Activated T-helper 17 cell treated with anti-CD3 and anti-CD28 coated beads, Interleukin-2, amount 50 U/mL, for 72 hours (primary cell): ENCODE data around the gene TMCC1. TPM values are rescaled to one million over a fixed set of nuclear protein-coding genes. Genes with fewer than 3 reads are reported as not detected.
"Not testable (repeated sequence)": the region's sequence is repeated elsewhere in the genome, so short reads cannot be mapped to it uniquely, and the experiment has no call there.

Source experiments
- ATAC-seq: fragments of 150-1000 bp; cut with Tn5 transposase; replicated peaks from 2 replicates; pipeline ENCODE4 v1.10.0; 2021; ENCODE audit warnings: mild to moderate bottlenecking, moderate library complexity
- H3K27ac Mint-ChIP-seq: one replicate; pipeline ENCODE4 v1.8.0; 2022; ENCODE audit warnings: mixed read lengths
- H3K27me3 Mint-ChIP-seq: one replicate; pipeline ENCODE4 v1.8.0; 2022; ENCODE audit warnings: mixed read lengths
- H3K36me3 Mint-ChIP-seq: one replicate; pipeline ENCODE4 v1.8.0; 2022; ENCODE audit warnings: low read depth, mild to moderate bottlenecking, mixed read lengths
- H3K4me1 Mint-ChIP-seq: one replicate; pipeline ENCODE4 v1.8.0; 2022; ENCODE audit warnings: mixed read lengths
- H3K4me3 Mint-ChIP-seq: one replicate; pipeline ENCODE4 v1.8.0; 2022; ENCODE audit warnings: mild to moderate bottlenecking, mixed read lengths
- H3K9me3 Mint-ChIP-seq: one replicate; pipeline ENCODE4 v1.8.0; 2022; ENCODE audit warnings: mixed read lengths
- total RNA-seq, 2 donors: library from RNA; stranded (reverse); gene quantifications; one replicate each; pipeline ENCODE4 v1.2.3, GENCODE V29; 2022

TMCC1 gene
- total RNA-seq, 2 donors from 2014 or later, result 16.4 to 19.5 TPM

DNA sequence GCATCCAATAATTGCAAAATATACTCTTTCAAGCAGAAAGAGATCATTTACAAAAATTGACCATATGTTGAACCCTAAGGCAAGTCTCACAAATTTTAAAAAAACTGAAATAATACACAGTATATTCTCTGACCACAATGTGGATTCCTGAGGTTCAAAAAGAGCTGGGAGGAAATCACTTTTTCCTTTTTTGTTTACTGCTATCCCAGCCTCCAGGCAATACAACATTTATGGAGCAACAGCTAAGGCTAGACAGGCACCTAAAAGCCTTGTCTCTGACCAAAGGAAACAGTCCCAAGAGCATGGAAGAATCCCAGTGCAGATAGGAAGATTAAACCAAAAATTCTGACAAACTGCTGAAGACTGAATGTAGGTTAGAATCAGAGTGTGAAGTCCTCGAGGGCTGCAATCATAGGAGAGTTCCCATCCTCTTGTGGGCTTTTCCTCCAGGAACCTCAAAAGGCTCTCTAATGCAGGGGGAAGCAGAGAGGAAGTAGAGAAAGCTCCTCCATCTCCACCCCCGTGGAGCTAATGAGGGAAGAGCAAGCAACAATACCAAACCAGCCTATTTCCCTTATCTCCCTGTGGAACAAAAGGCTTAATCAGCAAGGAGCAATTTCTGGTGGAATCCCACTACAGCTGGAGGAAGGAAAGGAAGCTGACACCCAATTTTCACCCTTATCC, 57.0 kb downstream of the TMCC1 start:
- Mint-ChIP-seq H3K9me3 (no peaks in the 10 kb centered on the region), H3K27ac (no peak overlapping the region), H3K4me3 (no peak overlapping the region), H3K27me3 (no peaks in the 10 kb centered on the region), H3K36me3 (peaks cover 15% of the 10 kb centered on the region), H3K4me1 (peaks cover 6% of the 10 kb centered on the region)
- no peak for ATAC-seq

DNA sequence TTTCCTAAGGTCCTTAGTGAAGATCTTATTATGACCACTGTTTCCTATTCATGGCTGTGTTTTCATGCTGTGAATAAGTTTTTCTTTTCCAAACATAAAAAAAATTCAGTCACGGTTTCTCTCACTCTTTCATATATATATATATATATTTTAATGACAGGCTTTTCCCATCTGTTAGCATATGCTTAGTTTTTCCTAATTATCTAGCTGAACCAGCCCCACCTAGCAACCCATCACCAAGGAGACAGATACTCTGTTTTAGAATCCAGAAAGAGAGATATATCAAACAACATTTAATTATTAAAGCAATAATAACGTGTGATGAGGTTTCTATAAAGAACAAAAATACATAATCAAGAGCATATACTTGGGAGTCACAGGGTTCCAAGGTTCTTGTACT, 58.3 kb downstream of the TMCC1 start:
- Mint-ChIP-seq H3K27ac (no peak overlapping the region), H3K4me1 (peaks cover 6% of the 10 kb centered on the region), H3K27me3 (no peaks in the 10 kb centered on the region), H3K4me3 (no peak overlapping the region), H3K9me3 (no peaks in the 10 kb centered on the region), H3K36me3 (peaks cover 9% of the 10 kb centered on the region)
- ATAC-seq, result no peak

DNA sequence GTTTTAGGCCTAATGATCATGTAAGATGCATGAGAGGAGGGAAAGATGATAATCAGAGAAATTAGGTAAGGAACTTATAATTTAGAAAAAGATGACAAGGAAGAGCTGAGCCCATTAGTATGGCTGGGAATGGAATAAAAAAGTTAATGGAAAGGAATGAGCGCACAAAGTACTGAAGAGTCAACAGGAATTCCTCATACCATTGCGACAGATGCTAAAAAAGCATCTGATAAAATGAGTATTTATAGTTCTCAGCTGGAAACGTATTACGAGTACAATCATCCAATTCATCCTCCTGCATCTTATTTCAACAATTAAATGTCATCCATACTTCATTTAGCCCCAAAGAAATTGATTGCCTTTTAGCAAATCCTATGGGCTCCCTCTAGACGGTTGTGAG, 58.9 kb downstream of the TMCC1 start:
- Mint-ChIP-seq H3K9me3 (no peaks in the 10 kb centered on the region), H3K4me3 (no peak overlapping the region), H3K4me1 (peaks cover 6% of the 10 kb centered on the region), H3K27me3 (no peaks in the 10 kb centered on the region), H3K27ac (no peak overlapping the region), H3K36me3 (peaks cover 9% of the 10 kb centered on the region)
- ATAC-seq, result no peak

DNA sequence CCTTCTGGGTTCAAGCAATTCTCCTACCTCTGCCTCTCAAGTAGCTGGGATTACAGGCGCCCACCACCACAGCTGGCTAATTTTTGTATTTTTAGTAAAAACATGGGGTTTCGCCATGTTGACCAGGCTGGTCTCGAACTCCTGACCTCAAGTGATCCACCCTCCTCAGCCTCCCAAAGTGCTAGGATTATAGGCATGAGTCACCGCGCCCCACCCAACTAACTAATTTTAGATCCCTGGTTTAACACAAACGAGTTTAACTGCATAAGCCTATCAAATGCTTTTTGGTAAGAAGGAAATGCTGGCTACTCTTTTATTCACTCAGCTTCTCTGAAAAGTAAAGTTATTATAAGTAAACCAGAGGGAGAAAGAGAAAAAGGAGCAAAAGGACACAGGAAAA, 61.6 kb downstream of the TMCC1 start:
- H3K9me3 Mint-ChIP-seq, H3K4me3 Mint-ChIP-seq, H3K36me3 Mint-ChIP-seq, H3K27me3 Mint-ChIP-seq, ATAC-seq, H3K27ac Mint-ChIP-seq: not testable (repeated sequence)
- H3K4me1 Mint-ChIP-seq, result peaks cover 13% of the 10 kb centered on the region

DNA sequence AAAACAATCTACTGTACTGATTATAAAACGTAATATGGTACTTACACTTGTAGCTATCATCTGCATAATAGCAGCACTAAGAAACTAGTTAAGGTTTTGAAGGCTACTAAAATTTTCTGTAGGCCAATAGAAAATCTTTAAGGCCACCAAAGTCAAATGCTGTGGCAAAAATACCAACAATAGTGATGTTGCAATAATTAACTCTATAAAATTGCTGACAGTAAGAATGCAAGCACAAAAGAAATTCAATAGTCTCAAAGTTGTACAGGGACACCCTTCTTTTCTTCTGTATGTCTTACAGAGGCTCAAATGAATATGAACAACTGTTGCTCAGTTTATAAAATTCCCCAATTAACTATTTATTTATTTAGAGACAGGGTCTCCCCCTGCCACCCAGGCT, 62.0 kb downstream of the TMCC1 start:
- Mint-ChIP-seq H3K36me3 (no peaks in the 10 kb centered on the region), H3K9me3 (no peaks in the 10 kb centered on the region), H3K27ac (no peak overlapping the region), H3K4me1 (peaks cover 13% of the 10 kb centered on the region), H3K4me3 (no peak overlapping the region), H3K27me3 (no peaks in the 10 kb centered on the region)
- no peak for ATAC-seq

DNA sequence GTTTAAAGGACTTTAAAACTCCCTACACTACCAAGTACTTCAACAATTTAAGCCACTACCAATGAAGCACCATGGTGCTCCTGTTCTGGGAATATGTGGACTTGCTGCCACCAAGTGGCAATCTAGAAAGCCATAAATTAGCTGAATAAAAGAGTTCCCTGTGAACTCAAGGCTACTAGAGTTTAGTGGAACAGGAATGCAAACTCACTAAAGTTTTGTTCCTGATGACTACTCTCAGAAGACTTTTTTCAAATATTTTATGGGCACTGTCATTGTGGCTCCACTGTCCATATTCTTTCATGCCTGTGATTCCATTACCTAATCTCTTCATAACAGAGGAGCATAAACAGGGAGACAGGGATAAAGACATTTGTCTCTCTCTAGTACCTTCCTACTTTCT, 63.9 kb downstream of the TMCC1 start:
- Mint-ChIP-seq H3K27me3 (no peaks in the 10 kb centered on the region), H3K4me3 (no peak overlapping the region), H3K9me3 (no peaks in the 10 kb centered on the region), H3K27ac (no peak overlapping the region), H3K36me3 (no peaks in the 10 kb centered on the region), H3K4me1 (peaks cover 17% of the 10 kb centered on the region)
- ATAC-seq, result peak; percentile 63

DNA sequence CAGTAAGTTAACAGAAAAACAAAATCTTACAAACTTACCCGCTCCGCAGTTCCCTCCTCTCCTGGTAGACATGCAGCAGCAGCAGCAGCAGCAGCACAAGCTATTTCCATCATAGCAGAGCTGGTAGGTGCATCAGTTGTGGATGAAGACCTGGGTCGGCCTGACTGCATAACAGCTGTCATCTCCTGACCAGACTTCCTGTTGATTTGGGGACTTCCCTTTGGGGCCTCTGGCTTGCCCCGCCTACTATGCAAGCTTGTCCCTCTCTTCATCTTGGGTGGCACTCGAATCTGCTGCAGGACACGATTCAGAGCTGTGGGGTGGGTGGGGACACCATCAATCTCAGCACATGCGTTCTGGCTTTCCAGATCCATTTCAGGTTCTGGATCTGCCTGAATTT, 65.7 kb downstream of the TMCC1 start:
- H3K27ac Mint-ChIP-seq, result peak overlapping the region; percentile 6
- peak overlapping the region; percentile 20 for H3K4me3 Mint-ChIP-seq
- no peaks in the 10 kb centered on the region for H3K9me3 Mint-ChIP-seq
- peak; percentile 94 for ATAC-seq
- no peaks in the 10 kb centered on the region for H3K27me3 Mint-ChIP-seq
- no peaks in the 10 kb centered on the region for H3K36me3 Mint-ChIP-seq
- H3K4me1 Mint-ChIP-seq, result peaks cover 17% of the 10 kb centered on the region

DNA sequence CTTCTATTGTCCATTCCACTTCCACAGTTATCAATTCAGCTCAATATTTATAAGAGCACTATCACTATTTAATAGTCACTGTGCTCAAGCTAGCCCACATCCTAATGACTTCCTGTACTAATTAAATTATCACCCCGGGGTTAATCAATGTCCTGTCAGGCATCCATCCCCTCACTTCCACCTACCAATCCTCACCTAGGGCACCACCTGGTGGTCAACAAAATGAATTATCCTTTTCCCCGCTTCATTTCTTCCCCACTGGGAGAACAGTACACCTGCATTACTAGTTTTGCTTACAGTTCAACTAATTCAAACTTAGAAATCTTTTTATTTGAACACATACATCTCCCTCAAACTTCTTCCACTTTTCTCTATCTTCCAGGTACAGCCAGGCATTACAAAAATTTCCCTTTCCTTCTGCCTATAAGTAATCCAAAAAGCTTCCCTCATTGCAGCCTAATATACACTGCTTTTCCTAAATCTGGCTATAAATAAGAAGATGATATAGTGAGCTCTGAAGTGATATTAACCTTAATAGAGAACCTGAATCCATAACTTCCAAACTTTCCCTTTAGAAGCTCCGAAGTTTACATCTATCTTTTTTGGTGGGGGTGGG, 68.5 kb downstream of the TMCC1 start:
- no peak overlapping the region for H3K27ac Mint-ChIP-seq
- H3K36me3 Mint-ChIP-seq, result no peaks in the 10 kb centered on the region
- H3K27me3 Mint-ChIP-seq, result no peaks in the 10 kb centered on the region
- peaks cover 17% of the 10 kb centered on the region for H3K4me1 Mint-ChIP-seq
- no peak overlapping the region for H3K4me3 Mint-ChIP-seq
- H3K9me3 Mint-ChIP-seq, result no peaks in the 10 kb centered on the region
- ATAC-seq, result peak; percentile 43

DNA sequence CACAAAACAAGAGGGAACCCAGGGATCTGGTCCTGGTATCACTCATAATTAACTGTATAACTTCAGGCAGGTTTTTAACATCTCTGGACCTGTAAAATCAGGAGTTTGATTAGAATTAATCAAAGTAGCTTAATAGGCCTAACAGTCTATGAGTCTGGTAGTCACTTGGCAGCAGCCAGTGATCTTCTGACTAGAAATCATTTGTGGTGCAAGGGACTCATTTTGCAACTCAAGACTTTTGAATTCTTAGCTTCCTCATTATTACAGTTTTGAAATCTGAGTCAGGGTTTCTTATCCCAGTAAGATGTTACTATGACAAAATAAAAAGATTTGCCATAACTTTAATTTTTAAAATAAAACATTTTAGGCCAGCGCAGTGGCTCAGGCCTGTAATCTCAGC, 70.8 kb downstream of the TMCC1 start:
- no peaks in the 10 kb centered on the region for H3K9me3 Mint-ChIP-seq

DNA sequence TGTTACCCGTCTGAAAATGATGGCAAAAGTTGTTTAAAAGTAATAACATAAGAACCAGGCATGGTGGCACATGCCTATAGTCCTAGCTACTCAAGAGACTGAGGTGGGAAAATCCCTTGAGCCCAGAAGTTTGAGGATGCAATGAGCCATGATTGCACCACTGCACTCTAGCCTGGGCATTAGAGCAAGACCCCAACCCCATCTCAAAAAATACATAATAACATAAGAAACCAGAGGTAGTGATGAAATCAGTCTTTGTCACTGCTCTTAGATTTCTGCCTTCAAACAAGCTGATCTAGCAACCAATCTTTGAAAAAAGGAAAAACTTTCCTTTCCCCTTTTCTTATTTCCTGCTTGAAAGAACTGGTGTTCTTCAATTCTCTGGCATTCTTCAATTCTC, 71.3 kb downstream of the TMCC1 start:
- Mint-ChIP-seq H3K27ac (no peak overlapping the region), H3K9me3 (no peaks in the 10 kb centered on the region), H3K27me3 (no peaks in the 10 kb centered on the region), H3K4me3 (no peak overlapping the region), H3K36me3 (peaks cover 6% of the 10 kb centered on the region), H3K4me1 (peaks cover 5% of the 10 kb centered on the region)
- no peak for ATAC-seq

More for the DNA sequence above, 70.8 kb downstream of the TMCC1 start:
- peaks cover 6% of the 10 kb centered on the region for H3K36me3 Mint-ChIP-seq
- H3K27me3 Mint-ChIP-seq, result no peaks in the 10 kb centered on the region
- no peak overlapping the region for H3K4me3 Mint-ChIP-seq
- ATAC-seq, result peak; percentile 34
- H3K4me1 Mint-ChIP-seq, result peaks cover 10% of the 10 kb centered on the region
- H3K27ac Mint-ChIP-seq, result no peak overlapping the region

DNA sequence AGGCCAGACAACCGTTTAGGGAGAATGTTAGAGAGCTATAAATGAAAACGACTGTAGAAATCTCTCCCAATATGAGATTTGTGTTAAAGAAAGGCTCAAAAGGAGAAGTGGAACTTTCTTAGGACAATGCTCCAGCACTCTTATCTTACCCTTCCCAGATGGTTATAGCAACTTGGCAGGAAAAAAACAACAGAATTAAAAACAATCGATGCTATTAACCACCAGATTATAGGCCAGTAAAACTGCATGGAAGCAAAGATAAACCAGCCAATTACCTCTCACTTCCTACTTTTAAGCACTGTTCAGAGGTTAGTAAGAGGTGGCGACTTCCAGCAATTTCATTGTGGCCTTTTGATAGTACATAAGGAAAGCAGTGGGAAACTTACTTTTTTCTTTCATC, 72.9 kb downstream of the TMCC1 start:
- H3K9me3 Mint-ChIP-seq, result no peaks in the 10 kb centered on the region
- no peak overlapping the region for H3K4me3 Mint-ChIP-seq
- H3K4me1 Mint-ChIP-seq, result peaks cover 4% of the 10 kb centered on the region
- peaks cover 6% of the 10 kb centered on the region for H3K36me3 Mint-ChIP-seq
- no peak overlapping the region for H3K27ac Mint-ChIP-seq
- H3K27me3 Mint-ChIP-seq, result no peaks in the 10 kb centered on the region
- no peak for ATAC-seq

DNA sequence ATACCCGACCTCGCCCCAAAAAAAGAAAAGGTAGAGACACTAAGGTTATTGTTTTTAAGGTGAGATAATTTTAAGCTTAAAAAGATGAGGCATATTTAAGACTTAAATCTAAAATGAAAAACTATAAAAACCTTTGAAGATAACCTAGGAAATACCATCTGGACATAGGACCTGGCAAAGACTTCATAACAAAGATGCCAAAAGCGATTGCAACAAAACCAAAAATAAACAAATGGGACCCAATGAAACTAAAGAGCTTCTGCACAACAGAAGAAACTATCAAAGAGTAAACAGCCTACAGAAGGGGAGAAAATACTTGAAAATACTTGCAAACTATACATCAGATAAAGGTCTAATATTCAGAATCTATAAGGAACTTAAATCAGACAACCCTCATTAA, 80.9 kb downstream of the TMCC1 start:
- H3K4me1 Mint-ChIP-seq, result no peaks in the 10 kb centered on the region
- H3K9me3 Mint-ChIP-seq, result no peaks in the 10 kb centered on the region
- no peaks in the 10 kb centered on the region for H3K36me3 Mint-ChIP-seq
- no peak overlapping the region for H3K4me3 Mint-ChIP-seq
- no peak for ATAC-seq
- no peak overlapping the region for H3K27ac Mint-ChIP-seq
- H3K27me3 Mint-ChIP-seq, result no peaks in the 10 kb centered on the region

DNA sequence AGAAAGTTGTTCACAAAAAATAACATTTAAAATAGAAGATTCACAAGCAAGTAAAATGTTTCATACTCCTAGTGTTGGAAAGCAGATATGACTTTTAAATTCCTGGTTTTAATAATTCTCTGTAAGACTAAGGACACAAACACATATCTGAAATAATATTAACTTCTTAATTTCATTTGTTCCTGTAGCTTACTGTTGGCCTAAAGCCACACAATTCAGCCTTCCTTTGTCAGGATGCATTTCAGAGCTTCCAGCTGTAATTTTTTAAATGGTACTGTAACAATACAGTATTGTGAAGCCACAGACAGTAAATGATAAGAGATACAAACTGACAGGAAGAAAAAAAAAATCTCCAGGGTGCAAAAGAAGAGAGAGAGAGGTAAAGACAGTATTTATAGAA, 84.2 kb downstream of the TMCC1 start:
- Mint-ChIP-seq H3K27ac (no peak overlapping the region), H3K9me3 (no peaks in the 10 kb centered on the region), H3K4me3 (no peak overlapping the region), H3K4me1 (no peaks in the 10 kb centered on the region), H3K27me3 (no peaks in the 10 kb centered on the region), H3K36me3 (no peaks in the 10 kb centered on the region)
- no peak for ATAC-seq

DNA sequence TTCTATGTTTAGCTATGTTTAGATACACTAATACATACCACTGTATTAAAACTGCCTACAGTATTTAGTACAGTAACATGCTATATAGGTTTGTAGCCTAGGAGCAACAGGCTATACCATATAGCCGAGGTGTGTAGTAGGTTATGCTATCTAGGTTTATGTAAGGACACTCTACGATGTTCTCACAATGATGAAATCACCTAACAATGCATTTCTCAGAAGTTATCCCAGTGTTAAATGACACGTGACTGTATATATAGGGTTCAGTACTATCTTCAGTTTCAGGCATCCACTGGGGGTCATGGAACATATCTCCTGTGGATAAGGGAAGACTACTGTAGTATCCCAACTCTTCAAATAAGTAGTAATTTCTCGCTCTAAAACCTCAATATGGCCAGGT, 97.4 kb downstream of the TMCC1 start:
- H3K36me3 Mint-ChIP-seq, result no peaks in the 10 kb centered on the region
- no peaks in the 10 kb centered on the region for H3K9me3 Mint-ChIP-seq
- no peak overlapping the region for H3K4me3 Mint-ChIP-seq
- H3K27me3 Mint-ChIP-seq, result no peaks in the 10 kb centered on the region
- no peaks in the 10 kb centered on the region for H3K4me1 Mint-ChIP-seq
- no peak for ATAC-seq
- H3K27ac Mint-ChIP-seq, result no peak overlapping the region

DNA sequence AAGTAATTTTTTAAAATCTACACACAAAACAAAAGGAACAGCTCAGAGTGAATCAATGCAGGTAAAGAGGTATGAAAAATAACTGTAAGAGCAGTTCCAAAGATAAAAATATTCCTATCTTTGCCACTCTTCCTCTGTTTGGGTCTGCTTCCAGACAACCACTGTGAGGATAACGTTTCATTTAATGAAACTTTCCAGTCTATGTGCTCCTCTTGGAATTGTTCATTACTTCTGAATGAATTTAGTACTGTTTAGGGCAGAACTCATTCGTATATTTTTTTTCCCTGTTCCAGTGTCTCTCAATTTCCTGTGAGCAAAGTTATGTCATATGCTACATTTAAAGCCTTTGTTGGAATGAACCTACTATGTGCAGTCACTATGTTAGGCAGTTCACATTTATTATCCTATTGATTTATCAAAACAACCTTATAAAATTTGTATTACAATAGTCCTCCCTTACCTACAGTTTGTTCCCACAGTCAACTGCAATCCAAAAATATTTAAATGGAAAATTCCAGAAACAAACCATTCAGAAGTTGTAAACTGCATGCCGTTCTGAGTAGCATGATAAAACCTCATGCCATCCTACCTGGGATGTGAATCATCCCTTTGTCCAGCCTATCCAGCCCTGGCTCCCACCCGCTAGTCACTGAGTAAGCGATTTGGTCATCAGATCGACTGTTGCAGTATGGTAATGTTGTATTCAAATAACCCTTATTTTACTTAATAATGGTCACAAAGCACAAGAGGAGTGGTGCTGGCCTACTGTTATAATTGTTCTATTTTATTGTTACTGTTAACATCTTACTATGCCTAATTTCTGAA, 98.1 kb downstream of the TMCC1 start:
- ATAC-seq, result no peak
- no peak overlapping the region for H3K4me3 Mint-ChIP-seq
- H3K27ac Mint-ChIP-seq, result no peak overlapping the region
- no peaks in the 10 kb centered on the region for H3K27me3 Mint-ChIP-seq
- H3K36me3 Mint-ChIP-seq, result no peaks in the 10 kb centered on the region
- H3K4me1 Mint-ChIP-seq, result no peaks in the 10 kb centered on the region
- H3K9me3 Mint-ChIP-seq, result no peaks in the 10 kb centered on the region
